OCI-LY7 (cell line): ENCODE results near the gene CTNS.

Source experiments
- CTCF ChIP-seq: fragments of 200-600 bp; sonication (generic); conservative IDR thresholded peaks from 2 replicates; pipeline ENCODE4 v1.5.1; 2014; ENCODE audit warnings: mild to moderate bottlenecking, antibody characterized with exemption, low read length, moderate library complexity, mixed read lengths
- EZH2phosphoT487 ChIP-seq: fragments of 200-600 bp; sonication (generic); IDR thresholded peaks from 2 replicates; pipeline ENCODE4 v1.6.1; 2018; ENCODE audit warnings: low read depth, borderline replicate concordance, mild to moderate bottlenecking, mixed run types, antibody characterized with exemption, low read length, moderate library complexity, mixed read lengths

DNA sequence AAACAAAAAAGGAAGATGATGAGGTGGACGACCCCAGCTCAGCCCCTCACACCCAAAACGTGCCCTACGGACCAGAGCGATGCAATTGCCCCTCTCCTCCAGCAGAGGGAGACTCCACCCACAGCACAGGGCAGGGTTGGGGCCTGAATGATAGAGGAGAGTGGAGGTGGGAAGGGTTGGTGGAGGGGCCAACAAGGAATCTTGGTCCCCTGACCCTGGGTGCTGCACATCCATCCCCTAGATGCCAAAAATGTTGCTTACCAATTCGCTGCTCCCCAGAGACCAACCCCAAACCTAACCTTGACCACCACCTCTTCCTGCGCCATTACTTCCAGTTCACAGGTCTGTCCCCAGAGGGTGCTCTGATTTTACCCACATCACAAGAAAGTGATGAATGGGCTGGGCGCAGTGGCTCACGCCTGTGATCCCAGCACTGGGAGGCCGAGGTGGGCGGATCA is 46.5 kb downstream of the CTNS start:
- TF ChIP-seq CTCF (peak; percentile 95), EZH2phosphoT487 (no peak)
